ENCODE results near the gene EDDM13.

DNA sequence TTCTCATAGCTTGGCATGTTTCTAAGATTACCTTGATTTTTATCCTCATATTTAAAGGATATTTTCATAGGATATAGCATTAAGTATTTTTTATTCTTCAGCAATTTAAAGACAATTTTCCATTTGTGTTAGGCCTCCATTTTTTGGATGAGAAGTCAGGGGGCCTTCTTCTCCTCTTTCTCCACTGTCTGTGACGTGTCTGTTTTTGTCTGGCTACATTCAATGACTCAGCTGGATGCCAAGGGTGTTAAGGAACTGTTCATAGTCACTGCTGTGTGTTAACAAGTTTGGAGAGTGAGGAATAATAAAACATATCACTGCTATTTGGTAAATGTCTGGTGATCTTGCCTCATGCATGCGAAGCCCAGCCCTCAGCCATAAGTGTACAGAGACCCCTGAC, 84.4 kb downstream of the EDDM13 start:
- TF ChIP-seq, protein P1, sequence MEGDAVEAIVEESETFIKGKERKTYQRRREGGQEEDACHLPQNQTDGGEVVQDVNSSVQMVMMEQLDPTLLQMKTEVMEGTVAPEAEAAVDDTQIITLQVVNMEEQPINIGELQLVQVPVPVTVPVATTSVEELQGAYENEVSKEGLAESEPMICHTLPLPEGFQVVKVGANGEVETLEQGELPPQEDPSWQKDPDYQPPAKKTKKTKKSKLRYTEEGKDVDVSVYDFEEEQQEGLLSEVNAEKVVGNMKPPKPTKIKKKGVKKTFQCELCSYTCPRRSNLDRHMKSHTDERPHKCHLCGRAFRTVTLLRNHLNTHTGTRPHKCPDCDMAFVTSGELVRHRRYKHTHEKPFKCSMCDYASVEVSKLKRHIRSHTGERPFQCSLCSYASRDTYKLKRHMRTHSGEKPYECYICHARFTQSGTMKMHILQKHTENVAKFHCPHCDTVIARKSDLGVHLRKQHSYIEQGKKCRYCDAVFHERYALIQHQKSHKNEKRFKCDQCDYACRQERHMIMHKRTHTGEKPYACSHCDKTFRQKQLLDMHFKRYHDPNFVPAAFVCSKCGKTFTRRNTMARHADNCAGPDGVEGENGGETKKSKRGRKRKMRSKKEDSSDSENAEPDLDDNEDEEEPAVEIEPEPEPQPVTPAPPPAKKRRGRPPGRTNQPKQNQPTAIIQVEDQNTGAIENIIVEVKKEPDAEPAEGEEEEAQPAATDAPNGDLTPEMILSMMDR (IDR thresholded peaks at IDR 0.05 in 4 of 5, conservative IDR thresholded peaks at IDR 0.05 in 1 of 5), result no peak
- TF ChIP-seq POLR2A (IDR thresholded peaks at IDR 0.05), result no peak
